Naive thymus-derived CD4-positive, alpha-beta T cell (primary cell): ENCODE measurements around the gene KSR2. TPM values are rescaled to one million over a fixed set of nuclear protein-coding genes. Genes with fewer than 3 reads are reported as not detected.

Experiments
- ATAC-seq: fragments of 150-1000 bp; cut with Tn5 transposase; 2 replicates; pipeline ENCODE4 v1.10.0; 2021; ENCODE audit warnings: mild to moderate bottlenecking, moderate library complexity
- CTCF ChIA-PET: fragments of 350-600 bp; sonication (Branson Sonifier 250); formaldehyde crosslinking; loops from one replicate; lab custom pipeline; 2021; ENCODE audit warnings: antibody characterized with exemption; lab: Charles Lee
- POLR2A ChIA-PET: fragments of 350-600 bp; sonication (Branson Sonifier 250); formaldehyde crosslinking; loops from one replicate; lab custom pipeline; 2021; ENCODE audit warnings: antibody characterized with exemption, inconsistent platforms; lab: Charles Lee
- DNase-seq, 9 donors: peaks; one replicate each; pipeline versions ENCODE4 v3.0.0 to v3.0.0-alpha.2; 2020 to 2022; ENCODE audit warnings: mixed read lengths in 1 of 9
- H3K27ac ChIP-seq: one replicate; pipeline ENCODE4 v1.7.0; 2013; ENCODE audit warnings: mild to moderate bottlenecking, low read depth, low read length, moderate library complexity
- H3K27me3 ChIP-seq, 2 donors: one replicate each; pipeline ENCODE4 v1.7.0; 2013; ENCODE audit warnings: low read length in 2 of 2, mild to moderate bottlenecking in 2 of 2, moderate library complexity in 2 of 2; ENCODE audit not compliant: control insufficient read depth in 2 of 2, insufficient read depth in 2 of 2
- H3K36me3 ChIP-seq, 3 experiments: 1 replicate in 2 of 3; 2 replicates in 1 of 3; pipeline ENCODE4 v1.7.0; 2013; ENCODE audit warnings: low read length in 3 of 3, mild to moderate bottlenecking in 3 of 3, moderate library complexity in 1 of 3; ENCODE audit not compliant: insufficient read depth in 3 of 3, control insufficient read depth in 2 of 3
- H3K4me1 ChIP-seq, 2 donors: one replicate each; pipeline ENCODE4 v1.7.0; 2013; ENCODE audit warnings: low read length in 2 of 2, mild to moderate bottlenecking in 2 of 2, moderate library complexity in 1 of 2; ENCODE audit not compliant: control insufficient read depth in 2 of 2, insufficient read depth in 2 of 2
- H3K4me3 ChIP-seq: 2 replicates; pipeline ENCODE4 v1.7.0; 2013; ENCODE audit warnings: mild to moderate bottlenecking, low read length
- H3K9me3 ChIP-seq, 3 experiments: 1 replicate in 2 of 3; 2 replicates in 1 of 3; pipeline ENCODE4 v1.7.0; 2013; ENCODE audit warnings: low read length in 3 of 3; ENCODE audit not compliant: control insufficient read depth in 2 of 3
- H3K27ac Mint-ChIP-seq, 9 donors: one replicate each; pipeline ENCODE4 v1.8.0; 2020 to 2022; ENCODE audit warnings: mixed read lengths in 9 of 9, mild to moderate bottlenecking in 8 of 9, moderate library complexity in 5 of 9, inconsistent platforms in 2 of 9
- H3K27me3 Mint-ChIP-seq, 5 donors: one replicate each; pipeline ENCODE4 v1.8.0; 2021 to 2022; ENCODE audit warnings: mixed read lengths in 5 of 5, mild to moderate bottlenecking in 1 of 5
- H3K36me3 Mint-ChIP-seq, 5 donors: one replicate each; pipeline ENCODE4 v1.8.0; 2020 to 2022; ENCODE audit warnings: mixed read lengths in 5 of 5, mild to moderate bottlenecking in 3 of 5, inconsistent platforms in 1 of 5
- H3K4me1 Mint-ChIP-seq, 7 donors: one replicate each; pipeline ENCODE4 v1.8.0; 2020 to 2022; ENCODE audit warnings: mixed read lengths in 7 of 7, mild to moderate bottlenecking in 3 of 7, inconsistent platforms in 1 of 7
- H3K4me3 Mint-ChIP-seq, 10 donors: one replicate each; pipeline ENCODE4 v1.8.0; 2020 to 2022; ENCODE audit warnings: mild to moderate bottlenecking in 10 of 10, mixed read lengths in 10 of 10, moderate library complexity in 6 of 10, inconsistent platforms in 2 of 10
- H3K9me3 Mint-ChIP-seq, 11 donors: one replicate each; pipeline ENCODE4 v1.8.0; 2020 to 2022; ENCODE audit warnings: mixed read lengths in 11 of 11, mild to moderate bottlenecking in 4 of 11, inconsistent platforms in 1 of 11, moderate library complexity in 1 of 11
- intact Hi-C, 2 donors: fragments of 100-400 bp; cut with micrococcal nuclease; formaldehyde crosslinking; loops; one replicate each; pipeline ENCODE4 v1.15.1; 2023
- polyA plus RNA-seq, 2 donors: library from polyadenylated mRNA; unstranded; fragments of 300-500 nt; fragmentation: Illumina TruSeq; gene quantifications; one replicate each; pipeline ENCODE4 v1.2.3, GENCODE V29; 2021
- total RNA-seq, 6 experiments: library from RNA in 5 of 6; stranded (reverse) in 5 of 6; gene quantifications; 1 replicate in 5 of 6; 2 replicates in 1 of 6; pipeline ENCODE4 v1.2.3 and lab custom pipeline; 2021 to 2026

The KSR2 gene
- total and polyA plus RNA-seq, 7 experiments from 2014 or later: 0.03 to 0.07 TPM; not detected in 5

DNA sequence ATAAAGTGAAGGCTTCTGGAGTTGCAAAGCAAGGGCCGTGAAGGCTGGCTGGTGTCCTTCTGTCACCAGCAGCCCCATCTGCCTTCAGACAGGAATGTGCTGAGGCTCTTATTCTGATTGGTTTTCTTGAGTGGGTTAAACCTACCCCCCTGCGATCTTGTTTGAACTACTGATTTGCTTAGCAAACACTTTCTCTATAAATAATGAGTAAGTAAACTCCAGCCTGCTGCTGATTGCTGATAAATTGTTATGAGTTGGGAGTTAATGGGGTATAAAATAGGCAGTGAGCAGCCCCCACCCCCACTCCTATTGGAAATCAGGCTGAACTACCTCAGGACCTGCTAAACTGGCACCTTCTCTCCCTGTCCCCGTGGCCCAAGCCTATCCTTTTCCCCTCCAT lies 461.2 kb downstream of the KSR2 start:
- H3K4me1 ChIP-seq: no peaks in the 10 kb centered on the region
- H3K36me3 ChIP-seq: no peaks in the 10 kb centered on the region
- Mint-ChIP-seq H3K9me3 (peaks cover 0 to 13% (median 0%) of the 10 kb centered on the region in 11 donors), H3K27me3 (peaks cover 0 to 19% (median 12%) of the 10 kb centered on the region in 5 donors), H3K36me3 (no peaks in the 10 kb centered on the region), H3K27ac (no peak overlapping the region), H3K4me3 (no peak overlapping the region), H3K4me1 (no peaks in the 10 kb centered on the region)
- H3K27ac ChIP-seq: no peak overlapping the region
- DNase-seq: no peak
- no peak for ATAC-seq
- no peaks in the 10 kb centered on the region for H3K9me3 ChIP-seq
- H3K27me3 ChIP-seq: no peaks in the 10 kb centered on the region
- intact Hi-C loops: no loop called here
- ChIA-PET POLR2A (no interaction called here), CTCF (no interaction called here)
- H3K4me3 ChIP-seq: no peak overlapping the region

DNA sequence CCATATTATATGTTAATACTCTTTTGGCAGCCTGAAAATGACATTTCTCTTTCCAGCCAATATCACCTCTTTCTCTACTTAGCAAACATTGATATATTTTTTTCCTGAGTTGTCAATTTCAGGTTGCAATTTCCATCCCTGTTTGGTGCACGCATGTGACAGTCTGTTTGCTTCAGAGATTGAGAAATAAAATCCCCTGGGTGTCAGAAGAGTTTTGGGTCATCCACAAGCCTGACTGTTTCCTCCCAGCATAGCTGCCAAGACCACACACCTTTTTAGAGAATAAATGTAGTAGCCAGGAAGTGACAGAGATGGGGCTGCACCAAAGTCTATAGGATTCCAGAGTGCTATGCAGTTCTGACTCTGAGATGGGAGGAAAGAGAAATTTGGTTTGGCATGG lies 462.5 kb downstream of the KSR2 start:
- H3K27me3 ChIP-seq: no peaks in the 10 kb centered on the region
- no peaks in the 10 kb centered on the region for H3K9me3 ChIP-seq
- Mint-ChIP-seq H3K9me3 (peaks cover 0 to 13% (median 0%) of the 10 kb centered on the region in 11 donors), H3K4me1 (peaks cover 0 to 1% (median 0%) of the 10 kb centered on the region in 7 donors), H3K4me3 (no peak overlapping the region), H3K36me3 (no peaks in the 10 kb centered on the region), H3K27ac (no peak overlapping the region), H3K27me3 (peaks cover 0 to 19% (median 12%) of the 10 kb centered on the region in 5 donors)
- H3K4me1 ChIP-seq: no peaks in the 10 kb centered on the region
- intact Hi-C loops: no loop called here
- DNase-seq (no peak), ATAC-seq (no peak)
- H3K27ac ChIP-seq: no peak overlapping the region
- no peaks in the 10 kb centered on the region for H3K36me3 ChIP-seq
- CTCF ChIA-PET: no interaction called here
- H3K4me3 ChIP-seq: no peak overlapping the region
- POLR2A ChIA-PET: no interaction called here

DNA sequence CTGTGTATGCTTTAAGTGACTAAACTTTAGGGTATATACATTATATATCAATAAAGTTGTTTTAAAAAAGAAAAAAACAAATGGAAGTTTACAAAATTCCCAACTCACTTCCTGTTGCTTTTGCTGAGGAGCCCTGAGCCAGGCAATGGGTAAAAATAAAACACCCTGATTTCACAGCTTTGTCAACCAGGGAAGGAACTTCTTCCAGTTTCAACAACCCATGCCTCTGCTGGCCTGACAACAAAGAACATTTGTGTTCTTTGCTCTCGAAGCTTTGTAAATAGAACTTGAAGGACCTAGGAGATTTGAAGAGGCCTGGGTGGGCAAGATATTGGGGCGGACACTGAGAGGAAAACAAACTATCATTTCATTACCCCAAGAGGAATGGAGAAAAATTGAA lies 466.2 kb downstream of the KSR2 start:
- no peak for ATAC-seq
- no peaks in the 10 kb centered on the region for H3K4me1 ChIP-seq
- H3K27me3 Mint-ChIP-seq: peaks cover 0 to 15% (median 4%) of the 10 kb centered on the region in 5 donors
- H3K27ac ChIP-seq: no peak overlapping the region
- no peaks in the 10 kb centered on the region for H3K36me3 ChIP-seq
- DNase-seq: no peak
- no peak overlapping the region for H3K27ac Mint-ChIP-seq
- no peaks in the 10 kb centered on the region for H3K9me3 ChIP-seq
- no peak overlapping the region for H3K4me3 ChIP-seq
- H3K27me3 ChIP-seq: no peaks in the 10 kb centered on the region
- H3K4me3 Mint-ChIP-seq: no peak overlapping the region
- ChIA-PET CTCF (no interaction called here), POLR2A (no interaction called here)
- H3K36me3 Mint-ChIP-seq: no peaks in the 10 kb centered on the region
- H3K4me1 Mint-ChIP-seq: peaks cover 0 to 1% (median 0%) of the 10 kb centered on the region in 7 donors
- H3K9me3 Mint-ChIP-seq: peaks cover 0 to 12% (median 0%) of the 10 kb centered on the region in 11 donors
- intact Hi-C loops: no loop called here

DNA sequence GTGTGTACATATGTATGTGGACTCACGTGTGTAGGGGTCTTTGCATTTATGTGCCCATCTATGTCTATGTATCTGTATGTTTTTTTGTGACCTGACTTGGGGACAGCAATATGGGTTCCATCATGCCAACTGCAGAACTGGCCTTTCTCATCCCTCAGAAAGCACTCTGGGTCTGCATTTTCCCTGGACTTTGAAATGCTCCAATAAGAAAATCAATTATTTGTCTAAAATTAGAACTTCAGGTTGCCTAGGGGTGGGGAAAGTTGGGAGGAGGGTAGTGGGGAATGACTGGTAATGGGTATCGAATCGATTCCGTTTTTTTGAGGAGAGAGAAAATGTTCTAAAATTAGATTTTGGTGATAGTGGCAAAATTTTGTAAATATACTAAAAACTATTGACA lies 466.6 kb downstream of the KSR2 start:
- no peaks in the 10 kb centered on the region for H3K9me3 ChIP-seq
- ChIA-PET CTCF (no interaction called here), POLR2A (no interaction called here)
- H3K27ac ChIP-seq: no peak overlapping the region
- Mint-ChIP-seq H3K4me3 (no peak overlapping the region), H3K27ac (no peak overlapping the region), H3K4me1 (peaks cover 0 to 1% (median 0%) of the 10 kb centered on the region in 7 donors), H3K36me3 (no peaks in the 10 kb centered on the region), H3K9me3 (peaks cover 0 to 12% (median 0%) of the 10 kb centered on the region in 11 donors), H3K27me3 (peaks cover 0 to 11% (median 3%) of the 10 kb centered on the region in 5 donors)
- no peak for ATAC-seq
- no peak for DNase-seq
- intact Hi-C loops: no loop called here
- no peaks in the 10 kb centered on the region for H3K4me1 ChIP-seq
- H3K27me3 ChIP-seq: no peaks in the 10 kb centered on the region
- no peaks in the 10 kb centered on the region for H3K36me3 ChIP-seq
- H3K4me3 ChIP-seq: no peak overlapping the region

DNA sequence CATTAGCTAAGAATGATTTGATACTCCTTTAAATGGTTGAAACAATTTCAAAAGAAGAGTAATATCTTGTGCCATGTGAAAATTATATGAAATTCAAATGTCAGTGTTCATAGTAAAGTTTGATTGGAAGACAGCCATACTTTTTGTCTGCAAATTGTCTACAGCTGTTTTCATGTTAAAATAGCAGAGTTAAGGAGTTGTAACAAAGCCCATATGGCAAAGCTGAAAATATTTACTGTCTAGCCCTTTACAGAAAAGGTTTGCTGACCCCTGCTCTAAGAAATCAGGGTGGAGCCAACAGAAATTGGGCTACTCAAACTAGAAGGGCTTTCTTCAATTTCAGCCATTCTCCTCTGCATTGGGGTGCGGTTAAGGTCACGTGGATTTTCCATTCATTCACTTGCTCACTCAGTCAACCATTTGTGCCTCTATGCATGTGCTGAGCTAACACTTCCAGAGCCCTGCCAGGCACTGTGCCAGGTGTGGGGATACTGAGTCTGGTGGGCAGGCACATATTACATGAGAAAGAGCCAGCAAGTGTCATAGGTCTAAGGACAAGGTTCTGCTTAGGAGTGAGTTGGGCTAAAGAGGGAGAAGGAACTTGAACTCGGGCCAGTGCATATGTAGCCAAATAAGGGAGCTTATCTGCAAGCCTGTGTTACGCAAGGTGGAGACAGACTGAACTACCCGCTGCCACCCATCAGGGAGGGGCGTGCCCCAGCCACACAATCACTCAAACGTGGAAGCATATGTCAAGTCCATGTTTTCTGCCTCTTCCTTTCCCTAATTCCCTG lies 467.5 kb downstream of the KSR2 start:
- H3K4me3 Mint-ChIP-seq: no peak overlapping the region
- H3K36me3 Mint-ChIP-seq: no peaks in the 10 kb centered on the region
- Histone ChIP-seq H3K27ac (no peak overlapping the region), H3K9me3 (no peaks in the 10 kb centered on the region), H3K27me3 (no peaks in the 10 kb centered on the region), H3K4me1 (no peaks in the 10 kb centered on the region), H3K36me3 (no peaks in the 10 kb centered on the region), H3K4me3 (no peak overlapping the region)
- intact Hi-C loops: no loop called here
- peaks cover 0 to 1% (median 0%) of the 10 kb centered on the region in 7 donors for H3K4me1 Mint-ChIP-seq
- no peak for ATAC-seq
- H3K27ac Mint-ChIP-seq: no peak overlapping the region
- ChIA-PET POLR2A (no interaction called here), CTCF (no interaction called here)
- peaks cover 0 to 12% (median 0%) of the 10 kb centered on the region in 11 donors for H3K9me3 Mint-ChIP-seq
- peaks cover 0 to 11% (median 3%) of the 10 kb centered on the region in 5 donors for H3K27me3 Mint-ChIP-seq
- no peak for DNase-seq

DNA sequence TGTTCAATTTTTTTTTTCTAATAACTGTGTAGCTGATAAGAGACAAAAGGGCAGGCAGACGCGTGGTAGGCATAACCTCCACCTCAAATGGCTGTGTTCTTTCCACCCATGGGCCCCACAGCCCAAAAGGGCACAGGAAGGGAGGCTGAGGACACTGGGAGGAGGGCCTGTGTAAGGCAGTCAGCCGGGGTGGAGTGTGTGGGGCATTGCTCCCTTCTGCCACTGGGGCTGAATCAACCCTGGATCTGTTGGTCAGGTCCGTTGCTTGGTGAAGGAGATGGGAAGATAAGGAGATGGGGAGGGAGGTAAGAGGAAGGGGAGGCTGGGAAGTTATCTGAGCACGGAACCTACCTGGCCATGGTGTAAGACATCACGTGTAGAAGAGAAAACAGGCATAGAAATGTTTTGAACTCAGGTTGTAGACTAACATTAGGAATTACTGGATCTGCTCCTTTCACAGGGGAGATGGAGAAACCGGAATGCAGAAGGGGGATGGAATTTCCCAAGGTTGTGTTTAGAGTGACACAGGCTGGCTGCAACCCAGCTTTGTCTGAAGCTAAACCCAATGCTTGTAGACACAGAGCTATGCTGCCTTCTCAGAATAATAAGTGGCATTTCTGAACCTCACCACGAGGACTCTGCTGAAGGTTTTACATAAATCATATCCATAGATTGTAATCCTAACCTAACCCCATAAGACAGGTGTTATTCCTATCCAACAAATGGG lies 468.9 kb downstream of the KSR2 start:
- Mint-ChIP-seq H3K4me1 (peaks cover 0 to 1% (median 0%) of the 10 kb centered on the region in 7 donors), H3K9me3 (peaks cover 0 to 7% (median 2%) of the 10 kb centered on the region in 11 donors), H3K27me3 (peaks cover 0 to 11% (median 3%) of the 10 kb centered on the region in 5 donors), H3K36me3 (no peaks in the 10 kb centered on the region), H3K4me3 (no peak overlapping the region), H3K27ac (peak overlapping the region in 1 of 9 donors; percentile 3)
- H3K4me1 ChIP-seq: no peaks in the 10 kb centered on the region
- no peak overlapping the region for H3K4me3 ChIP-seq
- H3K9me3 ChIP-seq: no peaks in the 10 kb centered on the region
- ChIA-PET POLR2A (no interaction called here), CTCF (no interaction called here)
- intact Hi-C loops: no loop called here
- ATAC-seq (no peak), DNase-seq (no peak)
- no peaks in the 10 kb centered on the region for H3K36me3 ChIP-seq
- H3K27me3 ChIP-seq: no peaks in the 10 kb centered on the region
- H3K27ac ChIP-seq: no peak overlapping the region
